NCI-H510A (cell line): Measurements from ENCODE around the gene SNED1.
"Not testable (repeated sequence)": the region's sequence is repeated elsewhere in the genome, so short reads cannot be mapped to it uniquely, and the experiment has no call there.

Experiments used
- DNase-seq: peaks from one replicate; lab custom pipeline; 2025; lab: John Stamatoyannopoulos, UW

The SNED1 gene

GRCh38 chr2:241088376-241088775, 90.0 kb downstream of the SNED1 start:
- DNase-seq: no peak

GRCh38 chr2:241088791-241089732, 90.6 kb downstream of the SNED1 start:
- DNase-seq: no peak

GRCh38 chr2:241091201-241091600, 92.8 kb downstream of the SNED1 start:
- no peak for DNase-seq

- no peak for DNase-seq
These were observed 93.5 kb downstream of the SNED1 start for GRCh38 chr2:241091734-241092445.

GRCh38 chr2:241092677-241093076, 94.3 kb downstream of the SNED1 start:
- peak; percentile 39 for DNase-seq

- DNase-seq: peak; percentile 63
These were observed 94.8 kb downstream of the SNED1 start for GRCh38 chr2:241093133-241093781.

GRCh38 chr2:241094172-241094571, 95.8 kb downstream of the SNED1 start:
- DNase-seq: no peak

- DNase-seq: no peak
These were observed 96.6 kb downstream of the SNED1 start for GRCh38 chr2:241094924-241095420.

GRCh38 chr2:241095594-241096290, 97.3 kb downstream of the SNED1 start:
- no peak for DNase-seq

GRCh38 chr2:241096979-241097378, 98.6 kb downstream of the SNED1 start:
- no peak for DNase-seq

GRCh38 chr2:241099246-241099645, 100.8 kb downstream of the SNED1 start:
- DNase-seq: no peak

GRCh38 chr2:241102239-241102803, 103.9 kb downstream of the SNED1 start, which contains the start of gene MTERF4:
Gene MTERF4 (minus strand): TSS chr2:241102287. CDS start chr2:241102273, 14 bp downstream.
- peak; percentile 86 for DNase-seq

GRCh38 chr2:241103176-241103595, 104.8 kb downstream of the SNED1 start:
- DNase-seq: no peak

- DNase-seq: not testable (repeated sequence)
These were observed 106.2 kb downstream of the SNED1 start for GRCh38 chr2:241104611-241105010.

GRCh38 chr2:241105641-241106040, 107.2 kb downstream of the SNED1 start:
- no peak for DNase-seq

- DNase-seq: no peak
These were observed 108.8 kb downstream of the SNED1 start for GRCh38 chr2:241107031-241107783.

GRCh38 chr2:241108271-241109209, 110.1 kb downstream of the SNED1 start:
- DNase-seq: no peak

GRCh38 chr2:241109210-241110088, 111.0 kb downstream of the SNED1 start:
- DNase-seq: no peak
